Liver (tissue), 9 donors: ENCODE results near the gene TRIM67. TPM values are rescaled to one million over a fixed set of nuclear protein-coding genes. Genes with fewer than 3 reads are reported as not detected.

Experiments used
- DNase-seq: peaks from one replicate; pipeline ENCODE4 v3.0.0-alpha.2; 2017; ENCODE audit warnings: low spot score
- H3K27ac ChIP-seq, 2 donors: one replicate each; pipeline ENCODE4 v1.7.0; 2013; ENCODE audit warnings: inconsistent platforms in 2 of 2, low read length in 2 of 2, control low read depth in 1 of 2, low read depth in 1 of 2, mild to moderate bottlenecking in 1 of 2
- H3K27me3 ChIP-seq, 4 donors: one replicate each; pipeline versions ENCODE4 v1.6.1 to v1.7.0; 2013; ENCODE audit warnings: low read length in 3 of 4, inconsistent platforms in 1 of 4, mild to moderate bottlenecking in 1 of 4, moderate library complexity in 1 of 4; ENCODE audit not compliant: control insufficient read depth in 4 of 4, insufficient read depth in 4 of 4
- H3K36me3 ChIP-seq, 4 donors: one replicate each; pipeline versions ENCODE4 v1.6.1 to v1.7.0; 2013; ENCODE audit warnings: low read length in 3 of 4, mild to moderate bottlenecking in 3 of 4, low read depth in 1 of 4, moderate library complexity in 1 of 4; ENCODE audit not compliant: control insufficient read depth in 4 of 4, insufficient read depth in 3 of 4
- H3K4me1 ChIP-seq, 4 donors: one replicate each; pipeline versions ENCODE4 v1.6.1 to v1.7.0; 2013; ENCODE audit warnings: low read length in 3 of 4, mild to moderate bottlenecking in 3 of 4, moderate library complexity in 1 of 4; ENCODE audit not compliant: control insufficient read depth in 4 of 4, insufficient read depth in 4 of 4
- H3K4me3 ChIP-seq, 3 donors: one replicate each; pipeline versions ENCODE4 v1.6.1 to v1.7.0; 2013; ENCODE audit warnings: low read length in 3 of 3, control low read depth in 1 of 3, low read depth in 1 of 3, mild to moderate bottlenecking in 1 of 3
- H3K9ac ChIP-seq, 2 donors: one replicate each; pipeline ENCODE4 v1.7.0; 2013; ENCODE audit warnings: low read length in 2 of 2, mild to moderate bottlenecking in 2 of 2, moderate library complexity in 2 of 2, control low read depth in 1 of 2, low read depth in 1 of 2
- H3K9me3 ChIP-seq, 4 donors: one replicate each; pipeline versions ENCODE4 v1.6.1 to v1.7.0; 2013; ENCODE audit warnings: low read length in 3 of 4; ENCODE audit not compliant: control insufficient read depth in 4 of 4
- ATF3 ChIP-seq: IDR thresholded peaks from 2 replicates; pipeline ENCODE4 v1.6.1; 2016; ENCODE audit warnings: antibody characterized with exemption
- CTCF ChIP-seq: fragments of 150-350 bp; IDR thresholded peaks from 2 replicates; pipeline ENCODE4 v1.5.1; 2017; ENCODE audit warnings: improper control_type of control experiment, low read depth, low read length; ENCODE audit not compliant: missing input control
- FOXA1 ChIP-seq: IDR thresholded peaks from 2 replicates; pipeline ENCODE4 v1.6.1; 2016; ENCODE audit warnings: antibody characterized with exemption
- FOXA2 ChIP-seq: IDR thresholded peaks from 2 replicates; pipeline ENCODE4 v1.6.1; 2016; ENCODE audit warnings: antibody characterized with exemption
- GABPA ChIP-seq, 2 donors: IDR thresholded peaks in 1 of 2; conservative IDR thresholded peaks in 1 of 2; 2 replicates each; pipeline ENCODE4 v1.6.1; 2016; ENCODE audit warnings: antibody characterized with exemption in 2 of 2, mild to moderate bottlenecking in 1 of 2, moderate library complexity in 1 of 2
- HNF4G ChIP-seq: IDR thresholded peaks from 2 replicates; pipeline ENCODE4 v1.6.1; 2016; ENCODE audit warnings: antibody characterized with exemption
- RXRA ChIP-seq, 2 donors: IDR thresholded peaks; 2 replicates each; pipeline ENCODE4 v1.6.1; 2017 to 2018; ENCODE audit warnings: antibody characterized with exemption in 2 of 2, mild to moderate bottlenecking in 1 of 2
- TAF1 ChIP-seq: conservative IDR thresholded peaks from 2 replicates; pipeline ENCODE4 v1.6.1; 2016; ENCODE audit warnings: antibody characterized with exemption, mild to moderate bottlenecking
- WGBS: extraction: QIAGEN DNeasy Blood & Tissue Kit; methylation state at CpG from one replicate; pipeline ENCODE4 v1.1.7; 2013; 5-methylcytosine and 5-hydroxymethylcytosine counted together
- polyA plus RNA-seq, 2 donors: library from polyadenylated mRNA; stranded (reverse) in 1 of 2; unstranded in 1 of 2; fragments of 200-250 nt in 1 of 2; fragments of >200 nt in 1 of 2; fragmentation: Nextera tagmentation in 1 of 2; extraction: Ambion mirVana in 1 of 2; gene quantifications; one replicate each; pipeline versions ENCODE4 v1.2.1 to v1.2.3, GENCODE V29; 2013 to 2015
- total RNA-seq, 2 donors: library from RNA; depleted of rRNA; stranded (reverse); fragments of >200 nt; gene quantifications; one replicate each; pipeline ENCODE4 v1.2.3, GENCODE V29; 2014
- TF ChIP-seq, protein P1 (sequence below): IDR thresholded peaks from 2 replicates; pipeline ENCODE4 v1.6.1; 2016; ENCODE audit warnings: antibody characterized with exemption, mild to moderate bottlenecking
- donor health status: healthy.
- donor health status: healthy.
- donor health status: healthy.
- donor health status: healthy.
- donor health status: healthy.

Gene TRIM67
- total and polyA plus RNA-seq, 4 donors, result under 0.01 to 0.05 TPM; not detected in 2

DNA sequence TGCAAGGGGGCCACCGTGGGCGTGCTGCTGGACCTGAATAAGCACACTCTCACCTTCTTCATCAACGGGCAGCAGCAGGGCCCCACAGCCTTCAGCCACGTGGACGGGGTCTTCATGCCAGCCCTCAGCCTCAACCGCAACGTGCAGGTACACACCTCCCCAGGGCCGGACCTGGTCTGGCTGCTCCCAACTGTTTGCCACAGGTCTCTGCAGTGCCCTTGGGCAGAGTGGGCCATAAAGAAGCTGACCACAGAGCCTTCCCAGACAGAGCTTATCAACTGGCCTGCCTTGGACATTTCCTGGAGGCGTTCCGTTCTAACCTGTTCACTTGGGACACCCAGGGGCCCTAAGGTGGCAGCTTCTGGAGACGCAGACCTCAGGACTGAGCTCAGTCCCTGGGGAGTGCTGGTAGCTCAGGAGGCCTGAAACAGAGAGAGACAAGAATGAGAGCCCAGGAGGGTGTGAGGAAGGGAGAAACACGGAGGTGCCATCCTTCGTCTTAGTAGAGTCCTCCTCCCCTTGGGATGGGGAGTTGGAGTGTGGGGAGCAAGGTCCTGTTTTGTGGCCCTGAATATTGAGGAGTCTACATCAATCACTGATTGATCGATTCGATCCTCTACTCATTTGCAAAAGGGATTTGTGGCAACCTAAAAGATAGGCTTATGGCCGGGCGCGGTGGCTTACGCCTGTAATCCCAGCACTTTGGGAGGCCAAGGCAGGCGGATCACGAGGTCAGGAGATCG is 52.1 kb downstream of the TRIM67 start (continued):
- TF ChIP-seq, protein P1, sequence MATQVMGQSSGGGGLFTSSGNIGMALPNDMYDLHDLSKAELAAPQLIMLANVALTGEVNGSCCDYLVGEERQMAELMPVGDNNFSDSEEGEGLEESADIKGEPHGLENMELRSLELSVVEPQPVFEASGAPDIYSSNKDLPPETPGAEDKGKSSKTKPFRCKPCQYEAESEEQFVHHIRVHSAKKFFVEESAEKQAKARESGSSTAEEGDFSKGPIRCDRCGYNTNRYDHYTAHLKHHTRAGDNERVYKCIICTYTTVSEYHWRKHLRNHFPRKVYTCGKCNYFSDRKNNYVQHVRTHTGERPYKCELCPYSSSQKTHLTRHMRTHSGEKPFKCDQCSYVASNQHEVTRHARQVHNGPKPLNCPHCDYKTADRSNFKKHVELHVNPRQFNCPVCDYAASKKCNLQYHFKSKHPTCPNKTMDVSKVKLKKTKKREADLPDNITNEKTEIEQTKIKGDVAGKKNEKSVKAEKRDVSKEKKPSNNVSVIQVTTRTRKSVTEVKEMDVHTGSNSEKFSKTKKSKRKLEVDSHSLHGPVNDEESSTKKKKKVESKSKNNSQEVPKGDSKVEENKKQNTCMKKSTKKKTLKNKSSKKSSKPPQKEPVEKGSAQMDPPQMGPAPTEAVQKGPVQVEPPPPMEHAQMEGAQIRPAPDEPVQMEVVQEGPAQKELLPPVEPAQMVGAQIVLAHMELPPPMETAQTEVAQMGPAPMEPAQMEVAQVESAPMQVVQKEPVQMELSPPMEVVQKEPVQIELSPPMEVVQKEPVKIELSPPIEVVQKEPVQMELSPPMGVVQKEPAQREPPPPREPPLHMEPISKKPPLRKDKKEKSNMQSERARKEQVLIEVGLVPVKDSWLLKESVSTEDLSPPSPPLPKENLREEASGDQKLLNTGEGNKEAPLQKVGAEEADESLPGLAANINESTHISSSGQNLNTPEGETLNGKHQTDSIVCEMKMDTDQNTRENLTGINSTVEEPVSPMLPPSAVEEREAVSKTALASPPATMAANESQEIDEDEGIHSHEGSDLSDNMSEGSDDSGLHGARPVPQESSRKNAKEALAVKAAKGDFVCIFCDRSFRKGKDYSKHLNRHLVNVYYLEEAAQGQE, result no peak
- no peak for TF ChIP-seq ATF3
- TF ChIP-seq FOXA2, result no peak

DNA sequence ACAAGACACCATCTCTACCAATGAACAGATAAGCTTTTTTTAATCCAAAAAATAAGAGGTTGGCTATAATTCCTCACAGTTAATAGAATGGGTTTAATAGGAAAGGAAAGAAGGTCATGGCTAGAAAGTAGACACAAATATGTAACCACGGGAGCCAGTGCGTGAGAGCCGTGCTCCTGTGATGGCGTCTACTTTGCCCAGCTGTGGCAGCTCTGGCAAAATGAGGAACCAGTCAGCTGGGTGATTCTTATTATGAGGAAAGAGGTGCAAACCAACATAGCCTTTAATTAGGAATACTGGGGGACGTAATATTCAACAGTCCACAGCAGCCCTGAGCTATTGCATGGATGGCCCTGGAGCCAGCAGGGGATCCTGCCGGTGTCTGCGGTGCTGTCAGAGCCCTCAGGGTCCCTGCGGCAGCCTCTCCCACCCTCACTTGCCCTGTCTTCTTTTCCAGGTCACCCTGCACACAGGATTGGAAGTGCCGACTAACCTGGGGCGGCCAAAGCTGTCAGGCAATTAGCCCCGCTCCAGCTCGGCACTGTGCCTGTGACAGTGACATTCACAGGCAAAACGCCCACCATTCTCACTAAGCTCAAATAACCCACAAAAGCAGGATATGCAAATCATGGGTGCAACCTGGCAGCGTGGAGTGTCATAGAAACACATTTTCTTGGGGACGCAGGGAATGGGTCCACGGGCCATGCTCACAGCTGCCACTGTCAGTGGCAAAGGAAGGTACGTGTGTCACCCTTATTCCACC is 53.2 kb downstream of the TRIM67 start:
- Histone ChIP-seq H3K9ac (no peak overlapping the region), H3K27ac (no peak overlapping the region), H3K4me1 (peaks cover 0 to 10% (median 3%) of the 10 kb centered on the region in 4 donors), H3K4me3 (no peak overlapping the region), H3K9me3 (no peaks in the 10 kb centered on the region), H3K36me3 (no peaks in the 10 kb centered on the region), H3K27me3 (no peaks in the 10 kb centered on the region)
- DNase-seq, result no peak
- TF ChIP-seq HNF4G, result no peak
- no peak for TF ChIP-seq RXRA (IDR thresholded peaks at IDR 0.05)
- no peak for TF ChIP-seq FOXA1
- no peak for TF ChIP-seq TAF1
- 86% methylated on average over 17 of the region's 17 CpGs for WGBS

- TF ChIP-seq GABPA (IDR thresholded peaks at IDR 0.05 in 1 of 2, conservative IDR thresholded peaks at IDR 0.05 in 1 of 2) (no peak), TAF1 (no peak), CTCF (no peak)
- Histone ChIP-seq H3K9me3 (no peaks in the 10 kb centered on the region), H3K4me3 (no peak overlapping the region), H3K4me1 (peaks cover 0 to 14% (median 3%) of the 10 kb centered on the region in 4 donors), H3K36me3 (no peaks in the 10 kb centered on the region), H3K9ac (no peak overlapping the region), H3K27ac (no peak overlapping the region), H3K27me3 (no peaks in the 10 kb centered on the region)
- DNase-seq, result no peak
- WGBS, result 87% methylated on average over 10 of the region's 10 CpGs
Observed at GRCh38 chr1:231215681-231216385, 54.0 kb downstream of the TRIM67 start.
